Measurements from ENCODE around the gene ATF6. TPM values are rescaled to one million over a fixed set of nuclear protein-coding genes. Genes with fewer than 3 reads are reported as not detected.

The ATF6 gene
- total RNA-seq, 2 donors from 2014 or later = 14.4 to 19.8 TPM

DNA sequence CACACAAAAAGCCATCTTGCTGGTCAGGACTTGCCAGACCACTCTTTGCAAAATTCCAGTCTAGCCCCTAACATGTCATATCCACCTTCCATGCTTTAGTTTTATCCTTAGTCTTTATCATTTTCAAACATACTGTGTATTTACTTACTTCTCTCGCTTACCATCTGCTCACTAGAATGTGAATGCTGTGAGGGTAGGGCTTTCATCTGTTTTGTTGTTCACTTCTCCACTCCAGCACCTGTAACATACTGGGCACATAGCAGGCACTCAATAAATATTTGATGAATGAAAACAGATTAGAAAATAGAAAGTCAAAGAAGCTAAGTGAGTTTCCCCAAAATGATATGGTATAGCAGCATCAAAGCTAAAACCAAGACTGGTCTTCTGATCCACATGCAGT, 177.6 kb downstream of the ATF6 start:
- H3K36me3 ChIP-seq (ENCODE audit: control insufficient read depth, insufficient read depth, low read length) = no peaks in the 10 kb centered on the region
- no peak overlapping the region for H3K27ac ChIP-seq (ENCODE audit: low read depth, low read length)
- Mint-ChIP-seq H3K4me3 (no peak overlapping the region), H3K27ac (no peak overlapping the region), H3K27me3 (ENCODE audit: insufficient read depth) (no peaks in the 10 kb centered on the region), H3K36me3 (ENCODE audit: low read depth) (peaks cover 4% of the 10 kb centered on the region), H3K9me3 (peaks cover 4% of the 10 kb centered on the region), H3K4me1 (peaks cover 31% of the 10 kb centered on the region)
- 100% methylated on average over 1 of the region's 1 CpG; no CpG with 5 or more reads in 1 of the 2 experiments for WGBS, 2 experiments (ENCODE audit: insufficient coverage in 1 of 2, insufficient read length in 1 of 2)
- H3K4me1 ChIP-seq (ENCODE audit: control insufficient read depth, insufficient read depth, low read length) = peaks cover 16% of the 10 kb centered on the region
- no peaks in the 10 kb centered on the region for H3K9me3 ChIP-seq (ENCODE audit: control insufficient read depth, low read length)
- H3K4me3 ChIP-seq (ENCODE audit: low read length) = no peak overlapping the region
- H3K9ac ChIP-seq (ENCODE audit: extremely low read depth, low read length, poor library complexity, severe bottlenecking) = no peak overlapping the region
- TF ChIP-seq, protein P1, sequence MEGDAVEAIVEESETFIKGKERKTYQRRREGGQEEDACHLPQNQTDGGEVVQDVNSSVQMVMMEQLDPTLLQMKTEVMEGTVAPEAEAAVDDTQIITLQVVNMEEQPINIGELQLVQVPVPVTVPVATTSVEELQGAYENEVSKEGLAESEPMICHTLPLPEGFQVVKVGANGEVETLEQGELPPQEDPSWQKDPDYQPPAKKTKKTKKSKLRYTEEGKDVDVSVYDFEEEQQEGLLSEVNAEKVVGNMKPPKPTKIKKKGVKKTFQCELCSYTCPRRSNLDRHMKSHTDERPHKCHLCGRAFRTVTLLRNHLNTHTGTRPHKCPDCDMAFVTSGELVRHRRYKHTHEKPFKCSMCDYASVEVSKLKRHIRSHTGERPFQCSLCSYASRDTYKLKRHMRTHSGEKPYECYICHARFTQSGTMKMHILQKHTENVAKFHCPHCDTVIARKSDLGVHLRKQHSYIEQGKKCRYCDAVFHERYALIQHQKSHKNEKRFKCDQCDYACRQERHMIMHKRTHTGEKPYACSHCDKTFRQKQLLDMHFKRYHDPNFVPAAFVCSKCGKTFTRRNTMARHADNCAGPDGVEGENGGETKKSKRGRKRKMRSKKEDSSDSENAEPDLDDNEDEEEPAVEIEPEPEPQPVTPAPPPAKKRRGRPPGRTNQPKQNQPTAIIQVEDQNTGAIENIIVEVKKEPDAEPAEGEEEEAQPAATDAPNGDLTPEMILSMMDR (conservative IDR thresholded peaks at IDR 0.05) = no peak
- DNase-seq = no peak
- no peaks in the 10 kb centered on the region for H3K27me3 ChIP-seq (ENCODE audit: control insufficient read depth, insufficient read depth, low read length, poor library complexity, severe bottlenecking)

- Histone ChIP-seq H3K27ac (ENCODE audit: low read depth, low read length) (no peak overlapping the region), H3K9ac (ENCODE audit: extremely low read depth, low read length, poor library complexity, severe bottlenecking) (no peak overlapping the region), H3K27me3 (ENCODE audit: control insufficient read depth, insufficient read depth, low read length, poor library complexity, severe bottlenecking) (no peaks in the 10 kb centered on the region), H3K9me3 (ENCODE audit: control insufficient read depth, low read length) (no peaks in the 10 kb centered on the region), H3K36me3 (ENCODE audit: control insufficient read depth, insufficient read depth, low read length) (no peaks in the 10 kb centered on the region), H3K4me3 (ENCODE audit: low read length) (no peak overlapping the region), H3K4me1 (ENCODE audit: control insufficient read depth, insufficient read depth, low read length) (peaks cover 16% of the 10 kb centered on the region)
- H3K4me3 Mint-ChIP-seq = no peak overlapping the region
- H3K27ac Mint-ChIP-seq = no peak overlapping the region
- TF ChIP-seq, protein P1 (conservative IDR thresholded peaks at IDR 0.05) = no peak
- no peak for DNase-seq
- peaks cover 4% of the 10 kb centered on the region for H3K36me3 Mint-ChIP-seq (ENCODE audit: low read depth)
- WGBS, 2 experiments (ENCODE audit: insufficient coverage in 1 of 2, insufficient read length in 1 of 2) = 86 to 93% methylated on average over 2 of the region's 2 CpGs
- no peaks in the 10 kb centered on the region for H3K27me3 Mint-ChIP-seq (ENCODE audit: insufficient read depth)
- peaks cover 4% of the 10 kb centered on the region for H3K9me3 Mint-ChIP-seq
- peaks cover 31% of the 10 kb centered on the region for H3K4me1 Mint-ChIP-seq
Measured at GRCh38 chr1:161944381-161944780, 178.3 kb downstream of the ATF6 start.

DNA sequence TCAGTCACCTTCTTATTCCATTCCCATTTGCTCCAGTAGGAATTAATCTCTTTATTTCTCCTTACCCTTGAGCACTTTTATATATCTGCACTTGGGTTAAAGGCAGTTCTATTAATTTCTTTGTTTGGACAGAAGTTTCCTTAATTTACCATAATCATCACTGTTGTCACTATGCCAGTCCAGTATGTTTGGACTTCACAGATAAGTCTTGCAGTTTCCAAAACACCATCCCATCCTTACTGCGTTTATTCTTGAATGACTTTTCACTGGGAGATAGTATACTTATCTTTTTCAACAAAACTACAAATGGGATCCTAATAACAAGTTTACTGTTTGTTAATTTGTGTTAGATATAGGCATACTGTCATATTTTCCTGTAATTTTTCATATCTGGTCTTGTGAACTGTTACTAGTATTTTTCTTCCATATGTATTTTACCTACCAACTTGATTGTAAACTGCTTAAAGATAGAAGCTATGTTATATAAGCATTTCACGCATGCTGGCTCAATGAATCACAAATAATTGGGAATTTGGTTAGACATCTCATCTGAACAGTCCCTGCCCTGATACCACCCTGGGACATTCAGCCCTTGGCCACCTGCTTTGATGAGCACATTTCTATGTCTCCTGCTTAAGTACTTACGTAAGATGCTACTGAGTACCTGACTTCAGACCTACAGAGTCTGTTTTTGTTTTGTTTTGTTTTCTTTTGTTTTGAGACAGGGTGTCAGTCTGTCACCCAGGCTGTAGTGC, 179.4 kb downstream of the ATF6 start:
- H3K4me1 Mint-ChIP-seq = peaks cover 31% of the 10 kb centered on the region
- H3K4me1 ChIP-seq (ENCODE audit: control insufficient read depth, insufficient read depth, low read length) = peaks cover 16% of the 10 kb centered on the region
- H3K4me3 ChIP-seq (ENCODE audit: low read length) = peak overlapping the region; percentile 27
- H3K27ac Mint-ChIP-seq = peak overlapping the region; percentile 65
- H3K9me3 Mint-ChIP-seq = peaks cover 4% of the 10 kb centered on the region
- no peak for DNase-seq
- peaks cover 4% of the 10 kb centered on the region for H3K36me3 Mint-ChIP-seq (ENCODE audit: low read depth)
- peak overlapping the region; percentile 59 for H3K27ac ChIP-seq (ENCODE audit: low read depth, low read length)
- peak overlapping the region; percentile 22 for H3K4me3 Mint-ChIP-seq
- H3K27me3 ChIP-seq (ENCODE audit: control insufficient read depth, insufficient read depth, low read length, poor library complexity, severe bottlenecking) = no peaks in the 10 kb centered on the region
- TF ChIP-seq, protein P1 (conservative IDR thresholded peaks at IDR 0.05) = no peak
- H3K9ac ChIP-seq (ENCODE audit: extremely low read depth, low read length, poor library complexity, severe bottlenecking) = peak overlapping the region; percentile 2
- WGBS, 2 experiments (ENCODE audit: insufficient coverage in 1 of 2, insufficient read length in 1 of 2) = 92% methylated on average over 3 of the region's 3 CpGs; no CpG with 5 or more reads in 1 of the 2 experiments
- H3K36me3 ChIP-seq (ENCODE audit: control insufficient read depth, insufficient read depth, low read length) = no peaks in the 10 kb centered on the region
- H3K9me3 ChIP-seq (ENCODE audit: control insufficient read depth, low read length) = no peaks in the 10 kb centered on the region
- no peaks in the 10 kb centered on the region for H3K27me3 Mint-ChIP-seq (ENCODE audit: insufficient read depth)
